Measurements from ENCODE around the gene CNTN5.

The CNTN5 gene

GRCh38 chr11:99884750-99885149, 864.0 kb downstream of the CNTN5 start:
- TF ChIP-seq, protein P1, sequence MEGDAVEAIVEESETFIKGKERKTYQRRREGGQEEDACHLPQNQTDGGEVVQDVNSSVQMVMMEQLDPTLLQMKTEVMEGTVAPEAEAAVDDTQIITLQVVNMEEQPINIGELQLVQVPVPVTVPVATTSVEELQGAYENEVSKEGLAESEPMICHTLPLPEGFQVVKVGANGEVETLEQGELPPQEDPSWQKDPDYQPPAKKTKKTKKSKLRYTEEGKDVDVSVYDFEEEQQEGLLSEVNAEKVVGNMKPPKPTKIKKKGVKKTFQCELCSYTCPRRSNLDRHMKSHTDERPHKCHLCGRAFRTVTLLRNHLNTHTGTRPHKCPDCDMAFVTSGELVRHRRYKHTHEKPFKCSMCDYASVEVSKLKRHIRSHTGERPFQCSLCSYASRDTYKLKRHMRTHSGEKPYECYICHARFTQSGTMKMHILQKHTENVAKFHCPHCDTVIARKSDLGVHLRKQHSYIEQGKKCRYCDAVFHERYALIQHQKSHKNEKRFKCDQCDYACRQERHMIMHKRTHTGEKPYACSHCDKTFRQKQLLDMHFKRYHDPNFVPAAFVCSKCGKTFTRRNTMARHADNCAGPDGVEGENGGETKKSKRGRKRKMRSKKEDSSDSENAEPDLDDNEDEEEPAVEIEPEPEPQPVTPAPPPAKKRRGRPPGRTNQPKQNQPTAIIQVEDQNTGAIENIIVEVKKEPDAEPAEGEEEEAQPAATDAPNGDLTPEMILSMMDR (IDR thresholded peaks at IDR 0.05) = no peak

- TF ChIP-seq, protein P1 (IDR thresholded peaks at IDR 0.05) = no peak
Observed at GRCh38 chr11:99887481-99887880, 866.7 kb downstream of the CNTN5 start.

GRCh38 chr11:99893811-99894210, 873.1 kb downstream of the CNTN5 start:
- TF ChIP-seq, protein P1 (IDR thresholded peaks at IDR 0.05) = no peak

DNA sequence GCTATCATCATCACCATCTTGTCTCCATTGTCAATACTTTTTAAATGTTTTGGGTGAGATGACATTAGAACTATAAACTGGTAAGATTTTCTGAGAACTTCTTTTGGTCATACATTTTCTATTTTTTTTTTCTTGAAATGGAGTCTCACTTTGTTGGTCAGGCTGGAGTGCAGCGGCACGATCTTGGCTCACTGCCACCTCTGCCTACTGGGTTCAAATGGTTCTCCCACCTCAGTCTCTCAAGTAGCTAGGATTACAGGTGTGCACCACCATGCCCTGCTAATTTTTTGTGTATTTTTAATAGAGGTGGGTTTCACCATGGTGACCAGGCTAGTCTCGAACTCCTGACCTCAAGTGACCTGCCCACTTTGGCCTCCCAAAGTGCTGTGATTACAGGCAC, 880.4 kb downstream of the CNTN5 start:
- TF ChIP-seq, protein P1 (IDR thresholded peaks at IDR 0.05) = no peak

DNA sequence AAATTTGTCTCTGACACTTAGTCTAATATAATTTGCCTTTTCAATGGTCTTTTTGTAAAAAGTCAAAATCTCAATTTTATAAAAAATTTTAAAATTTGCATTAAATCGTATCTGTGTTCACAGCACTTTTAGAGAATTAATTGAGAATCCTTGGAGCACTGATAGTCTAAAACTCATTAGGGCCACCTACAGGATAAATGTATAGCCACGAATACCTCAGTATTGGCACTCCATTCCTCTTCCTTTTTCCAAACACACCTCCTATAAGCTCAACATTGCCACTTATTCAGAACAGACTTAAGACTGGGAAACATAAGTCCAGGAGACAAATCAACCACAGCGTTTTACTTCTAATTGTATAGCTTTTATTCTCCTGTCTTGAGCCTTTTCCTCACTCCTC, 890.4 kb downstream of the CNTN5 start:
- TF ChIP-seq, protein P1 (IDR thresholded peaks at IDR 0.05) = peak; percentile 37; the same call in 1 of the 2 replicates

DNA sequence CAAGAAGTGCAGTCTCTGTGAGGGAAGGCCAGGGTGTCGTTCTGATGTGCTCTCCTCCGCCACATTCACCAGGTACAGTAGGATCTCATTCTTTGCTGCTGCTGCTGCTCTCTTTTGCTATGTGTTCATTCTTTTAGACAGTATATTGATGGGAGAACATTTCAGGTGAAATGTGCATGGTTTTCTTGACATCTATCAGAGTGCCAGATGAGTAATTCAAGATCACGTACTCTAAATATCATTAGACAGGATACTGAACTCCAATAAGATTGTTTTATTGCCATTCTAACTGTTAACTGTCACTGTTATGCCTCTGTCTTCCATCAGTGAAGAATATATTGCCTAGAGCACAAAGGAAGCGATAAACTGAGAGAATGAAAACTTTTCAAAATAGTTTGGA, 895.3 kb downstream of the CNTN5 start:
- TF ChIP-seq, protein P1 (IDR thresholded peaks at IDR 0.05) = no peak

- TF ChIP-seq, protein P1 (IDR thresholded peaks at IDR 0.05) = no peak
Observed at GRCh38 chr11:99918761-99919160, 898.0 kb downstream of the CNTN5 start.

- TF ChIP-seq, protein P1 (IDR thresholded peaks at IDR 0.05) = no peak
Observed at GRCh38 chr11:99920956-99921355, 900.2 kb downstream of the CNTN5 start.
